HG03135 (cell line): ENCODE results near the gene AMOTL1.

Experiments
- ATAC-seq: cut with Tn5 transposase; IDR thresholded peaks from one replicate; pipeline ENCODE4 v1.9.1; 2021; ENCODE audit warnings: mild to moderate bottlenecking, moderate library complexity; ENCODE audit not compliant: unreplicated experiment

The AMOTL1 gene

DNA sequence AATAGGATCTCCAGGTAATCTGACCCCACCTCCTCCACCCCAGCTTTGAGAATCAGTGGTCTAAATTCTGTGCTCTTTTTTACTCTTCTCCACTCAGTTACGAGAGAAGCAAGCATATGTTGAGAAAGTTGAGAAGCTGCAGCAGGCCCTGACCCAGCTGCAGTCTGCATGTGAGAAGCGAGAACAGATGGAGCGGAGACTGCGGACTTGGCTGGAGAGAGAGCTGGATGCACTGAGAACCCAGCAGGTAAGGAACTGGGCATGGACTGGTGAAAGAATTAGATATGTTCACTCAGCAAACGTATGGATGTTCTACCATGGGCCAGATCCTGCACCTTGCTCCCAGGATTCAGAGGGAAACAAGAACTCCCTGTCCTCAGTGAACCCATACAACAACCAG lies 85.7 kb downstream of the AMOTL1 start:
- no peak for ATAC-seq

- no peak for ATAC-seq
Observed at GRCh38 chr11:94854770-94855633, 86.8 kb downstream of the AMOTL1 start.

GRCh38 chr11:94855666-94856065 lies 87.5 kb downstream of the AMOTL1 start:
- ATAC-seq = no peak

DNA sequence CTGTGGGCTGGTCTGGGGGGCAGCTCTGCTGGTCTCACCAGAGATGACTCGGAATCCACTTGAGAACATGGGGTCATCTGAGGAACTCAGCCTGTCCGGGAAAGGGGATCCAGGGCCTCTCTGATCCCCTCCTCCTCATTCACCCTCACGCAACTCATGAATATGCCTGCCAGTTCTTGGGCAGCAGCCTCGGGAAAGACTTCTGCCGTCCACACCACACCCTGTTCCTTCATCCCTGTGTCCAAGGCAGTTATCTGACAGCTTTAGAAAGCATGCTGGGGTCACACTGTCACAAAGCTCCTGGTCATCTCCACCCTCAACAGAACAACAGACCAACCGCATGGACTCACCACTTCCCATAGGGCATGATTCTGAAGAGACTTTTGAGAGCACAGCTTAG lies 88.3 kb downstream of the AMOTL1 start:
- no peak for ATAC-seq

- ATAC-seq = no peak
Observed at GRCh38 chr11:94857337-94857736, 89.2 kb downstream of the AMOTL1 start.

DNA sequence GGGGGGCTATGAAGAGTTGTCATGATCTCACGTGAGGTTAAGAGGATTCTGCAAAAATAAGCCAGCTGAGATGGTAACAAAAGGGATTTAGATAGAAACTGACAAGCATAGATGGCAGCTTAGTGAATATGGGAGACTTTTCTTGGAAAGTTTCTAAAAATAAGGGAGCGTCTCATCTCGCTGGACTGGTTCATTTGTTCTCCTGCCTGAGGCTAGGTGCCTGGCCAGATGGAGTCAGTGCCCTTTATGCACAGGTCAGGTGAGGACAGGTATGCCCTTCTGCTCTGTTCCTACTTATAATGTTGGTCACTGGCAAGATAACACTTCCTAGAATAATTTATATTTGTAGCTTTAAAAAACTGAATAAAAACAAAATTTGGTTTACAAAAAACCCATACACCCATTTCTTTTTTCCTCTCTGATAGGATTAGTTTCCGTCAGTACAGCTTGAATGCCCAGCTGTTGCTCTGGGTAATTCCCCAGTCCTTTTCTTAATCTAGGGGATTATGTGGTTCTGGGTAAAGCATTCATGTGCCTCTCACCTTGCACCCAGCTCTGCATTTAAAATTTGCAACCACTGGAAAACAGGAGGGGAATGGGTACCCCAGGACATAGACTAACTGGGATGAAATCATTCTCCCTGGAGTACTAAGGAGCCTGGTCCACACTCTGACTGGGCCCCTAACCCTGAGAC lies 90.0 kb downstream of the AMOTL1 start:
- no peak for ATAC-seq

DNA sequence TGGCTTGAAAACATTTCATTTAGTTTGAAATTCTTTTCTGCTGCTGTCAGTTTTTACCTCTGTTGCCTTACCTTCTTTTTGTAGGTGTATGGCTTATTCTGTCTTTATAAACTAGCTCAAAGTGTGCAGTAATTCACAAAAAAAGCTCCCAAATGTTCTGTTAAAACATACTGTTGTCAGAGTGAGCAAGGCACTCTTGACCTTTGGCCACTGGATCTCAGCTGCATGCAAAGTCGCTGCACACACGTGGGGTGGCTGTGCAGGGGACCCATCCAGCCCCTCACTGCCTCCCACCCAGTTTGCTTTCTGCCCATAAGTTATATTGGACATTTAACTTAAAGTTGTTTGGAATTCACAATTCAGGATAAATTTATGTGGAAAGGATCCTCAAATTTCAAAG lies 92.2 kb downstream of the AMOTL1 start:
- ATAC-seq = no peak

DNA sequence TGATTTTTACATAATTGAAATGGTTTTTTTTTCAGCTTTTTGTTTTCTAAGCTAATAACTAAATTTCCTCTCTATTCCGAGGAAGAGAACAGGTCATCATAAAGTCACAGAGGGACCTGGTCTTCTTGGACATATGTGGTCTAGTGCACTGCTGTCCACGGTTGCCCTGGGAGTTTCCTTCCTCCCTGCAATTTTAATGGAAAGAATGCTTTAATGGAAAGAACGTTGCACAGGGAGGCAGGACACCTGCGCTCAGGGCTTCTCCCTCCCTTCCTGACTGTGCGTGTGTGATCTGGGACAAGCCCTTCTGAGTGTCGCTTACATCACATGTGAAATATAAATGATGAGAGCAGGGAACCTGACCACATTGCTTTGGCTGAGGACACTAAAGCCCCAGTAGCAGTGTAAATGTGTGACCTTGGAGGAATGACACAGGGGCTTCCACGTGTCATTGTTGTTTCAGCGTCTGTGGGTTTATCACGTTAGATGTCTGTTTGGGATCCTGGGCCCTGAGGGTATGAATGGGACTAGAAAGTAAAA lies 93.2 kb downstream of the AMOTL1 start:
- ATAC-seq = no peak

DNA sequence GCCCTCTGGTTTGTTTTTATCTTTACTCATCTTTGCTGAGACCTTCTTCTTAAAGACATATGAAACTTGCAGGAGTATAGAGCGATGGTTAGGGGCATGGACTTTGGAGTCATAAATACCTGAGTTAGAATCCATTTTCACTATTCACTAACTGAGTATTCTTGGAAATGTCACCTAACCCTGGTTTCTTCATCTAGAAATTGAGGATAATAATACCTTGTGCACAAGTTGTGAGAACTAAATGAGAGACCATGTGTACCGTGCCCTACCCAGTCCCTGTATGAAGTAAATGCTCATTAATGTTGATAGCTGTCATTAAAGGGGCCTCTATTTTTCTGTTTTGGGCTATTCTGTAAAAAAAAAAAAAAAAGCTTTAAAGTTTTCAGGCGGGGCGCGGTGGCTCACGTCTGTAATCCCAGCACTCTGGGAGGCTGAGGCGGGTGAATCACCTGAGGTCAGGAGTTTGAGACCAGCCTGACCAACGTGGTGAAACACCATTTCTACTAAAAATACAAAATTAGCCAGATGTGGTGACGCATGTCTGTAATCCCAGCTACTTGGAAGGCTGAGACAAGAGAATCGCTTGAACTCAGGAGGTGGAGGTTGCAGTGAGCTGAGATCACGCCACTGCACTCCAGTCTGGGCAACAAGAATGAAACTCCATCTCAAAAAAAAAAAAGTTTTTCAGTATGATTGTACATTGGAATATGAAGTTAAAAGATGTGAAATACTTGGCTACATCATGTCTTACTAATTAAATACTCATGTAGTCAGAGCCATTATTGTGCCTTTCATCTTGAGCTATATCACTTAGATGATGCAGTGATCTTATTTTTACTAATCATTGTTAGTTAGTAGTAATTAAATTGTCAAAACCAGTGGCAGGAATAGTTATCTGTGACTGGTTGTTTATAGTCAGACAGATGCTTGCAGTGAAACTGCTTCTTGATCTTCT lies 95.0 kb downstream of the AMOTL1 start:
- no peak for ATAC-seq

- ATAC-seq = no peak
Observed at GRCh38 chr11:94864506-94865045, 96.4 kb downstream of the AMOTL1 start.

- ATAC-seq = no peak
Observed at GRCh38 chr11:94866231-94866822, 98.2 kb downstream of the AMOTL1 start.

DNA sequence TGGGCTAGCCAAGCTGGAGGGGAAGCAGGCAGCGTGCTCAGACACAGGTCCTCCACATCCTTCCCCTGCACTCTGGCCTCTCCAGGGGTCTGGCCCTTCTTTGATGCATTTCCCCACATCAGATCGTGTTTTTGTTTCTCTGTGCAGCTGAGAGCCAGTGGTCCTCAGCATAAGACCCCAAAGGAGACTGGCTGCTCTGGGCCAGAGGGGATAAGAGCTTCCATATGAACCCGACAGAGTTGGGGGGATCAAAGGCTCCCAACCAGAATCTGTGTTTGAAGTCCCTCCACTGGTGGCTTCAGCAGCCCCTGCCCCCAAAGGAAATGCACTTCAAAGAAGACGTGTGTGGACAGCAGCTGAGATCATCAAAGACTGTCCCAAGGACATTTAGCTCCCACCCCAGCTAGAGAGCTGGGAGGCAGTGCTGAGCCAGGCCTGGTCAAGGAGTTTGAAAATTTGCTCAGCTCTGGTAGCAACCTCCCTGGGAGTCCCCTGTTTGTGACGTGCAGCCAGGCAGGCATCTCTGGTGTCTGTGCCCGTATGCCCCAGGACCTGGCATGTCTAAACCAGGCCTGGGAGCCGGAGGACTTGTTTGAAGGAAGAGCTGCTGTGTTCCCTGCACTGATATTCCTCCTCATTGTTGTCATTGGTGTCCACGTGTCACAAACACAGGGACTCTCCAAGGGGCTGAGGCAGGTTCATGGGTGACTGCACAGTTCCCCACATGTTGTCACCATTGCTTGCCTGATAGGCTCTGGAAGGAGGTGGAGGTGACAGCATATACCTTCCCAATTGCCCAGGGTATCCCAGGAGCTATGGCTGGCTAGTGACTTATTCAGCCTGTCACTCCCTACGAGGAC lies 99.0 kb downstream of the AMOTL1 start:
- no peak for ATAC-seq

GRCh38 chr11:94868468-94868867 lies 100.3 kb downstream of the AMOTL1 start:
- no peak for ATAC-seq

GRCh38 chr11:94869186-94869585 lies 101.0 kb downstream of the AMOTL1 start:
- no peak for ATAC-seq

DNA sequence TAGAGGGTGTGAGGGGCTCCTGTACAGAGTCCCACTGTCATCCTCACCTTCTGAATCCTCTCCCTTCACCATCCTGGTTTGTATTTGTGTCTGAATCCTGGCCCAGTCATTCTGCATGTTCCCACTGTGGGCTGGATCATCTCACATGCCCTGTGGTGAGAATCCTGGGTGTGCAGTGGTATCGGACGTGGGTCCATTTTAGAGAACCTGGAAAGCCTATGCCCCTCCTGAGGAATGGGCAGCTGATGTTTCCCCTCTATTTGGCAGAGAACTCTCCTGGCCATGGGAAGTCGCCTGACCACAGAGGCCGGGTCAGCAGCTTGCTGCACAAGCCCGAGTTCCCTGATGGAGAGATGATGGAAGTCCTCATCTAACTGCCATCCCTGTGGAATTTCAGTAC lies 102.3 kb downstream of the AMOTL1 start:
- ATAC-seq = no peak

- ATAC-seq = no peak
Observed at GRCh38 chr11:94871491-94872185, 103.5 kb downstream of the AMOTL1 start.

GRCh38 chr11:94873916-94874540 lies 105.9 kb downstream of the AMOTL1 start:
- ATAC-seq = no peak

GRCh38 chr11:94876222-94876621 lies 108.1 kb downstream of the AMOTL1 start:
- no peak for ATAC-seq
